Astrocyte (in vitro differentiated cells and primary cell): ENCODE measurements around the gene SPATA16. TPM values are rescaled to one million over a fixed set of nuclear protein-coding genes. Genes with fewer than 3 reads are reported as not detected.

Experiments
- DNase-seq: peaks from one replicate; pipeline ENCODE4 v3.0.0-alpha.2; 2010; ENCODE audit warnings: low read depth
- FAIRE-seq: peaks from 2 replicates; lab custom pipeline; 2011; peaks lifted over from hg19 to GRCh38; lab: Jason Lieb, UNC
- H2AFZ ChIP-seq: 2 replicates; pipeline ENCODE4 v1.6.0; 2012; ENCODE audit warnings: low read depth, low read length, inconsistent platforms
- H3K27ac ChIP-seq: 2 replicates; pipeline ENCODE4 v1.5.1; 2011; ENCODE audit warnings: low read depth, low read length, inconsistent platforms
- H3K27me3 ChIP-seq: 2 replicates; pipeline ENCODE4 v1.6.0; 2011; ENCODE audit warnings: low read length, inconsistent platforms; ENCODE audit not compliant: insufficient read depth
- H3K36me3 ChIP-seq: 2 replicates; pipeline ENCODE4 v1.5.1; 2011; ENCODE audit warnings: low read length, inconsistent platforms; ENCODE audit not compliant: insufficient read depth
- H3K4me1 ChIP-seq: 2 replicates; pipeline ENCODE4 v1.5.1; 2011; ENCODE audit warnings: low read length, inconsistent platforms; ENCODE audit not compliant: insufficient read depth
- H3K4me2 ChIP-seq: 2 replicates; pipeline ENCODE4 v1.6.0; 2012; ENCODE audit warnings: low read length, inconsistent platforms
- H3K4me3 ChIP-seq: 2 replicates; pipeline ENCODE4 v1.5.1; 2011; ENCODE audit warnings: low read depth, mild to moderate bottlenecking, low read length, inconsistent platforms; ENCODE audit not compliant: insufficient read depth
- H3K79me2 ChIP-seq: 2 replicates; pipeline ENCODE4 v1.6.0; 2012; ENCODE audit warnings: mild to moderate bottlenecking, low read length, inconsistent platforms; ENCODE audit not compliant: insufficient read depth
- H3K9ac ChIP-seq: 2 replicates; pipeline ENCODE4 v1.6.0; 2012; ENCODE audit warnings: mild to moderate bottlenecking, low read length, inconsistent platforms
- H3K9me3 ChIP-seq: 2 replicates; pipeline ENCODE4 v1.5.1; 2012; ENCODE audit warnings: low read depth, mild to moderate bottlenecking, low read length, inconsistent platforms; ENCODE audit not compliant: insufficient read depth
- H4K20me1 ChIP-seq: 2 replicates; pipeline ENCODE4 v1.6.0; 2012; ENCODE audit warnings: low read length, inconsistent platforms; ENCODE audit not compliant: insufficient read depth
- H3K27ac Mint-ChIP-seq: one replicate; pipeline ENCODE4 v1.8.0; 2021; ENCODE audit warnings: mild to moderate bottlenecking, mixed read lengths; ENCODE audit not compliant: unreplicated experiment
- H3K27me3 Mint-ChIP-seq: one replicate; pipeline ENCODE4 v1.8.0; 2021; ENCODE audit warnings: low read depth, mixed read lengths; ENCODE audit not compliant: unreplicated experiment
- H3K36me3 Mint-ChIP-seq: one replicate; pipeline ENCODE4 v1.8.0; 2021; ENCODE audit warnings: low read depth, mixed read lengths; ENCODE audit not compliant: unreplicated experiment
- H3K4me1 Mint-ChIP-seq: one replicate; pipeline ENCODE4 v1.8.0; 2021; ENCODE audit warnings: low read depth, mixed read lengths; ENCODE audit not compliant: unreplicated experiment
- H3K4me3 Mint-ChIP-seq: one replicate; pipeline ENCODE4 v1.8.0; 2021; ENCODE audit warnings: mild to moderate bottlenecking, moderate library complexity, mixed read lengths; ENCODE audit not compliant: unreplicated experiment
- H3K9me3 Mint-ChIP-seq: one replicate; pipeline ENCODE4 v1.8.0; 2021; ENCODE audit warnings: mild to moderate bottlenecking, mixed read lengths; ENCODE audit not compliant: unreplicated experiment
- CTCF ChIP-seq: IDR thresholded peaks from 2 replicates; pipeline ENCODE4 v1.5.1; 2011; ENCODE audit warnings: low read depth, mild to moderate bottlenecking, inconsistent platforms, low read length, moderate library complexity; ENCODE audit not compliant: insufficient read depth
- EZH2 ChIP-seq: IDR thresholded peaks from 2 replicates; pipeline ENCODE4 v1.6.1; 2012; ENCODE audit warnings: mild to moderate bottlenecking, low read length, inconsistent platforms; ENCODE audit not compliant: insufficient read depth
- total RNA-seq: library from RNA; stranded (reverse); gene quantifications from 2 replicates; pipeline ENCODE4 v1.2.1, GENCODE V29; 2021

Gene SPATA16
- total RNA-seq, 1 donor from 2014 or later = not detected

- H3K9me3 Mint-ChIP-seq = peaks cover 9% of the 10 kb centered on the region
- H3K27me3 ChIP-seq = no peaks in the 10 kb centered on the region
- peaks cover 5% of the 10 kb centered on the region for H3K9me3 ChIP-seq
- no peak for TF ChIP-seq CTCF
- TF ChIP-seq EZH2 = no peak
- H3K4me3 ChIP-seq = no peak overlapping the region
- H3K4me1 Mint-ChIP-seq = peaks cover 8% of the 10 kb centered on the region
- H3K27ac ChIP-seq = no peak overlapping the region
- no peaks in the 10 kb centered on the region for H3K36me3 Mint-ChIP-seq
- no peaks in the 10 kb centered on the region for H3K36me3 ChIP-seq
- no peak overlapping the region for H3K9ac ChIP-seq
- no peak overlapping the region for H3K4me2 ChIP-seq
- FAIRE-seq = no peak
- H3K79me2 ChIP-seq = no peaks in the 10 kb centered on the region
- no peaks in the 10 kb centered on the region for H4K20me1 ChIP-seq
- H2AFZ ChIP-seq = no peak overlapping the region
- H3K27ac Mint-ChIP-seq = no peak overlapping the region
- DNase-seq = no peak
- H3K27me3 Mint-ChIP-seq = no peaks in the 10 kb centered on the region
- H3K4me1 ChIP-seq = no peaks in the 10 kb centered on the region
- no peak overlapping the region for H3K4me3 Mint-ChIP-seq
Observed at GRCh38 chr3:173098959-173099358, 42.1 kb downstream of the SPATA16 start.

DNA sequence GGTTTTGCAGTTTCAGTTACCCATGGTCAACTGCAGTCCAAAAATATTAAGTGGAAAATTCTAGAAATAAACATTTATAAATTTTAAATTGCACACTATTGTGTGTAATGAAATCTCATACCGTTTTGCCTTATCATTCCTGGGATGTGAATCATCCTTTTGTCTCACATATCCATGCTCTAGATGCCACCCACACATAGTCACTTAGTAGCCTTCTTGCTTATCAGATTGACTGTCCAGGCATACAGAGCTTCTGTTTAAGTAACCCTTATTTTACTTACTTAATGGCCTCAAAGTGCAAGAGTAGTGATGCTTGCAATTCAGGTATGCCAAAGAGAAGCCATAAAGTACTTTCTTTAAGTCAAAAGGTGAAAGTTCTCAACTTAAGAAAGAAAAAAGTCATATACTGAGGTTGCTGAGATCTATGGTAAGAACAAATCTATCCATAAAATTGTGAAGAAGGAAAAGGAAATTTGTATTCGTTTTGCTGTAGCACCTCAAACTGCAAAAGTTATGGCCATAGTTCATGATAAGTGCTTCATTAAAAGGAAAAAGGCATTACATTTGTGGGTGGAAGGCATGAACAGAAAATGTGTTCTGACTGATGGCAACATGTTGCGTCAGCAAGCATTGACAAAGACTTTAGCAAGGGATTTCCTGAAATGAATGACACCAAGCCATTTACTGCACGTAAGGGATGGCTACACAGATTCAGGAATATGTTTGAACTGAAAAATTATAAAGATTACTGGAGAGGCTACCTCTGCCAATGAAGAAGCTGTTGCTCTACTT, 43.8 kb downstream of the SPATA16 start:
- no peak overlapping the region for H3K4me2 ChIP-seq
- H3K9me3 ChIP-seq = no peaks in the 10 kb centered on the region
- Mint-ChIP-seq H3K9me3 (peaks cover 4% of the 10 kb centered on the region), H3K4me1 (peaks cover 8% of the 10 kb centered on the region), H3K36me3 (no peaks in the 10 kb centered on the region), H3K27ac (no peak overlapping the region), H3K4me3 (no peak overlapping the region), H3K27me3 (no peaks in the 10 kb centered on the region)
- no peak overlapping the region for H3K4me3 ChIP-seq
- no peaks in the 10 kb centered on the region for H3K79me2 ChIP-seq
- H2AFZ ChIP-seq = no peak overlapping the region
- FAIRE-seq = no peak
- no peak for TF ChIP-seq EZH2
- no peak overlapping the region for H3K27ac ChIP-seq
- H3K4me1 ChIP-seq = no peaks in the 10 kb centered on the region
- H3K36me3 ChIP-seq = no peaks in the 10 kb centered on the region
- no peak overlapping the region for H3K9ac ChIP-seq
- no peaks in the 10 kb centered on the region for H3K27me3 ChIP-seq
- peak; percentile 75 for DNase-seq
- no peaks in the 10 kb centered on the region for H4K20me1 ChIP-seq

- Histone ChIP-seq H3K9ac (no peak overlapping the region), H3K36me3 (no peaks in the 10 kb centered on the region), H2AFZ (no peak overlapping the region), H3K27me3 (no peaks in the 10 kb centered on the region), H3K79me2 (no peaks in the 10 kb centered on the region), H3K4me2 (no peak overlapping the region), H3K4me1 (no peaks in the 10 kb centered on the region), H3K4me3 (no peak overlapping the region), H3K9me3 (no peaks in the 10 kb centered on the region), H4K20me1 (no peaks in the 10 kb centered on the region), H3K27ac (no peak overlapping the region)
- no peak for TF ChIP-seq EZH2
- TF ChIP-seq CTCF = no peak
- Mint-ChIP-seq H3K36me3 (no peaks in the 10 kb centered on the region), H3K4me1 (peaks cover 8% of the 10 kb centered on the region), H3K27ac (no peak overlapping the region), H3K27me3 (no peaks in the 10 kb centered on the region), H3K9me3 (peaks cover 2% of the 10 kb centered on the region), H3K4me3 (no peak overlapping the region)
- no peak for DNase-seq
- no peak for FAIRE-seq
Observed at GRCh38 chr3:173096140-173096539, 44.9 kb downstream of the SPATA16 start.
